Measurements from ENCODE around the gene CLC.
"Not testable (repeated sequence)": the region's sequence is repeated elsewhere in the genome, so short reads cannot be mapped to it uniquely, and the experiment has no call there.

The CLC gene

GRCh38 chr19:39692822-39693221 is 45.0 kb downstream of the CLC start:
- H2AFZ ChIP-seq (ENCODE audit: low read depth, low read length), result no peak overlapping the region
- WGBS, result 86% methylated on average over 1 of the region's 1 CpG

GRCh38 chr19:39692166-39692565 is 45.7 kb downstream of the CLC start:
- Histone ChIP-seq H3K18ac (ENCODE audit: low read depth in 1 of 2, low read length in 2 of 2) (no peak overlapping the region), H3K9me3 (ENCODE audit: control insufficient read depth, low read length) (peaks cover 6% of the 10 kb centered on the region), H4K91ac (ENCODE audit: low read length) (no peak overlapping the region), H3K27ac (ENCODE audit: low read length, poor library complexity, severe bottlenecking) (no peak overlapping the region), H2AFZ (ENCODE audit: low read depth, low read length) (no peak overlapping the region), H3K9ac (ENCODE audit: low read length) (no peak overlapping the region), H3K23ac (ENCODE audit: low read length in 2 of 2) (no peak overlapping the region), H2AK5ac (ENCODE audit: low read length, severe bottlenecking) (no peak overlapping the region), H3K27me3 (ENCODE audit: control insufficient read depth in 1 of 2, insufficient read depth in 1 of 2, low read length in 2 of 2) (peaks cover 0 to 16% of the 10 kb centered on the region in 2 experiments), H3K4me1 (ENCODE audit: control insufficient read depth, insufficient read depth, low read depth, low read length) (no peaks in the 10 kb centered on the region), H2BK12ac (ENCODE audit: low read length in 2 of 2) (no peak overlapping the region), H3K36me3 (ENCODE audit: control insufficient read depth in 1 of 2, insufficient read depth in 2 of 2, low read depth in 1 of 2, low read length in 2 of 2) (no peaks in the 10 kb centered on the region), H3K4me2 (ENCODE audit: low read length, poor library complexity, severe bottlenecking) (no peak overlapping the region), H2BK15ac (ENCODE audit: low read depth, poor library complexity, severe bottlenecking) (no peak overlapping the region), H3K4ac (ENCODE audit: low read depth in 1 of 2, low read length in 2 of 2) (no peak overlapping the region), H3K4me3 (ENCODE audit: insufficient read depth in 1 of 2, low read depth in 1 of 2, low read length in 2 of 2) (no peak overlapping the region), H2BK120ac (ENCODE audit: low read depth, low read length) (no peak overlapping the region), H4K8ac (ENCODE audit: low read length) (no peak overlapping the region), H2BK5ac (ENCODE audit: low read depth, low read length, poor library complexity, severe bottlenecking) (no peak overlapping the region), H3K14ac (ENCODE audit: low read length in 2 of 2) (no peak overlapping the region), H3K79me1 (replicated peaks; ENCODE audit: low read length, poor library complexity, severe bottlenecking) (no peaks in the 10 kb centered on the region)
- 74% methylated on average over 3 of the region's 3 CpGs for WGBS
- no peak for DNase-seq

More at GRCh38 chr19:39692822-39693221, 45.0 kb downstream of the CLC start:
- Histone ChIP-seq H3K4me3 (ENCODE audit: insufficient read depth in 1 of 2, low read depth in 1 of 2, low read length in 2 of 2) (no peak overlapping the region), H2BK120ac (ENCODE audit: low read depth, low read length) (no peak overlapping the region), H3K36me3 (ENCODE audit: control insufficient read depth in 1 of 2, insufficient read depth in 2 of 2, low read depth in 1 of 2, low read length in 2 of 2) (no peaks in the 10 kb centered on the region), H2BK12ac (ENCODE audit: low read length in 2 of 2) (no peak overlapping the region), H3K27ac (ENCODE audit: low read length, poor library complexity, severe bottlenecking) (no peak overlapping the region), H3K4ac (ENCODE audit: low read depth in 1 of 2, low read length in 2 of 2) (no peak overlapping the region), H3K9me3 (ENCODE audit: control insufficient read depth, low read length) (peaks cover 6% of the 10 kb centered on the region), H3K18ac (ENCODE audit: low read depth in 1 of 2, low read length in 2 of 2) (no peak overlapping the region), H4K91ac (ENCODE audit: low read length) (no peak overlapping the region), H4K8ac (ENCODE audit: low read length) (no peak overlapping the region), H3K79me1 (replicated peaks; ENCODE audit: low read length, poor library complexity, severe bottlenecking) (no peaks in the 10 kb centered on the region), H2BK15ac (ENCODE audit: low read depth, poor library complexity, severe bottlenecking) (no peak overlapping the region), H3K4me1 (ENCODE audit: control insufficient read depth, insufficient read depth, low read depth, low read length) (no peaks in the 10 kb centered on the region), H3K14ac (ENCODE audit: low read length in 2 of 2) (no peak overlapping the region), H3K9ac (ENCODE audit: low read length) (no peak overlapping the region), H2BK5ac (ENCODE audit: low read depth, low read length, poor library complexity, severe bottlenecking) (no peak overlapping the region), H3K4me2 (ENCODE audit: low read length, poor library complexity, severe bottlenecking) (no peak overlapping the region), H2AK5ac (ENCODE audit: low read length, severe bottlenecking) (no peak overlapping the region), H3K27me3 (ENCODE audit: control insufficient read depth in 1 of 2, insufficient read depth in 1 of 2, low read length in 2 of 2) (peaks cover 0 to 18% of the 10 kb centered on the region in 2 experiments), H3K23ac (ENCODE audit: low read length in 2 of 2) (no peak overlapping the region)
- DNase-seq, result no peak

- not testable (repeated sequence) for H4K91ac ChIP-seq (ENCODE audit: low read length); H3K23ac ChIP-seq (ENCODE audit: low read length in 2 of 2); H2BK120ac ChIP-seq (ENCODE audit: low read depth, low read length); H2BK12ac ChIP-seq (ENCODE audit: low read length in 2 of 2); H3K4me2 ChIP-seq (ENCODE audit: low read length, poor library complexity, severe bottlenecking); H2AK5ac ChIP-seq (ENCODE audit: low read length, severe bottlenecking); H4K8ac ChIP-seq (ENCODE audit: low read length); H3K27ac ChIP-seq (ENCODE audit: low read length, poor library complexity, severe bottlenecking); H2AFZ ChIP-seq (ENCODE audit: low read depth, low read length); H3K79me1 ChIP-seq (replicated peaks; ENCODE audit: low read length, poor library complexity, severe bottlenecking); H2BK5ac ChIP-seq (ENCODE audit: low read depth, low read length, poor library complexity, severe bottlenecking); H3K27me3 ChIP-seq (ENCODE audit: control insufficient read depth in 1 of 2, insufficient read depth in 1 of 2, low read length in 2 of 2); H3K4me3 ChIP-seq (ENCODE audit: insufficient read depth in 1 of 2, low read depth in 1 of 2, low read length in 2 of 2); H3K9me3 ChIP-seq (ENCODE audit: control insufficient read depth, low read length); DNase-seq; H3K14ac ChIP-seq (ENCODE audit: low read length in 2 of 2); H3K4me1 ChIP-seq (ENCODE audit: control insufficient read depth, insufficient read depth, low read depth, low read length); H3K36me3 ChIP-seq (ENCODE audit: control insufficient read depth in 1 of 2, insufficient read depth in 2 of 2, low read depth in 1 of 2, low read length in 2 of 2); H3K18ac ChIP-seq (ENCODE audit: low read depth in 1 of 2, low read length in 2 of 2); H3K9ac ChIP-seq (ENCODE audit: low read length); H2BK15ac ChIP-seq (ENCODE audit: low read depth, poor library complexity, severe bottlenecking); H3K4ac ChIP-seq (ENCODE audit: low read depth in 1 of 2, low read length in 2 of 2)
- 69% methylated on average over 4 of the region's 4 CpGs for WGBS
Measured at GRCh38 chr19:39688637-39689036, 49.2 kb downstream of the CLC start.

GRCh38 chr19:39686739-39687138 is 51.1 kb downstream of the CLC start:
- H3K79me1 ChIP-seq (replicated peaks; ENCODE audit: low read length, poor library complexity, severe bottlenecking), result no peaks in the 10 kb centered on the region
- no CpG with 5 or more reads among the region's 3 CpGs for WGBS
- H4K8ac ChIP-seq (ENCODE audit: low read length), result no peak overlapping the region
- H2BK120ac ChIP-seq (ENCODE audit: low read depth, low read length), result no peak overlapping the region
- no peak overlapping the region for H2BK12ac ChIP-seq (ENCODE audit: low read length in 2 of 2)
- H3K4me1 ChIP-seq (ENCODE audit: control insufficient read depth, insufficient read depth, low read depth, low read length), result no peaks in the 10 kb centered on the region
- no peak overlapping the region for H2AK5ac ChIP-seq (ENCODE audit: low read length, severe bottlenecking)
- no peak overlapping the region for H3K4me2 ChIP-seq (ENCODE audit: low read length, poor library complexity, severe bottlenecking)
- H3K4ac ChIP-seq (ENCODE audit: low read depth in 1 of 2, low read length in 2 of 2), result no peak overlapping the region
- no peak overlapping the region for H3K18ac ChIP-seq (ENCODE audit: low read depth in 1 of 2, low read length in 2 of 2)
- H3K36me3 ChIP-seq (ENCODE audit: control insufficient read depth in 1 of 2, insufficient read depth in 2 of 2, low read depth in 1 of 2, low read length in 2 of 2), result no peaks in the 10 kb centered on the region
- DNase-seq, result no peak
- no peak overlapping the region for H3K14ac ChIP-seq (ENCODE audit: low read length in 2 of 2)
- H2BK15ac ChIP-seq (ENCODE audit: low read depth, poor library complexity, severe bottlenecking), result no peak overlapping the region
- peaks cover 0 to 5% of the 10 kb centered on the region in 2 experiments for H3K27me3 ChIP-seq (ENCODE audit: control insufficient read depth in 1 of 2, insufficient read depth in 1 of 2, low read length in 2 of 2)
- H2AFZ ChIP-seq (ENCODE audit: low read depth, low read length), result no peak overlapping the region
- peaks cover 6% of the 10 kb centered on the region for H3K9me3 ChIP-seq (ENCODE audit: control insufficient read depth, low read length)
- H4K91ac ChIP-seq (ENCODE audit: low read length), result no peak overlapping the region
- H3K4me3 ChIP-seq (ENCODE audit: insufficient read depth in 1 of 2, low read depth in 1 of 2, low read length in 2 of 2), result no peak overlapping the region
- H3K23ac ChIP-seq (ENCODE audit: low read length in 2 of 2), result no peak overlapping the region
- no peak overlapping the region for H3K9ac ChIP-seq (ENCODE audit: low read length)
- H3K27ac ChIP-seq (ENCODE audit: low read length, poor library complexity, severe bottlenecking), result no peak overlapping the region
- H2BK5ac ChIP-seq (ENCODE audit: low read depth, low read length, poor library complexity, severe bottlenecking), result no peak overlapping the region
